Panc1 (cell line): ENCODE results near the gene ABCA7. TPM values are rescaled to one million over a fixed set of nuclear protein-coding genes. Genes with fewer than 3 reads are reported as not detected.
A peak's percentile ranks its signal among the peaks of the same experiment; 100 is the strongest.

Experiments
- ATAC-seq: fragments of 200-7000 bp; cut with Tn5 transposase; 2 replicates; pipeline ENCODE4 v1.9.1; 2020; ENCODE audit warnings: mild to moderate bottlenecking, moderate library complexity
- BruUV-seq: library from RNA; stranded (reverse); fragments of 400-500 nt; replicated peaks from 2 replicates; lab custom pipeline; 2021; lab: Mats Ljungman, UMichigan
- CTCF ChIA-PET: fragments of 300-600 bp; sonication (Branson Sonifier 250); formaldehyde crosslinking; loops from one replicate; lab custom pipeline; 2022; ENCODE audit warnings: antibody characterized with exemption; lab: Charles Lee
- POLR2A ChIA-PET: fragments of 300-600 bp; sonication (Branson Sonifier 250); formaldehyde crosslinking; loops from one replicate; lab custom pipeline; 2022; ENCODE audit warnings: antibody characterized with exemption; lab: Charles Lee
- DNase-seq: peaks from one replicate; pipeline ENCODE4 v3.0.0-alpha.2; 2010; ENCODE audit warnings: low read depth, low spot score
- H3K27ac ChIP-seq: 2 replicates; pipeline ENCODE4 v1.5.1; 2011; ENCODE audit warnings: mild to moderate bottlenecking, low read length, inconsistent platforms
- H3K27me3 ChIP-seq: fragments of 200-500 bp; sonication (Bioruptor generic); 2 replicates; pipeline ENCODE4 v1.6.0; 2014; ENCODE audit warnings: low read length, inconsistent platforms; ENCODE audit not compliant: control insufficient read depth, insufficient read depth
- H3K36me3 ChIP-seq: fragments of 200-500 bp; sonication (Bioruptor generic); 2 replicates; pipeline ENCODE4 v1.5.1; 2014; ENCODE audit warnings: inconsistent platforms, mild to moderate bottlenecking, low read length, moderate library complexity; ENCODE audit not compliant: control insufficient read depth, insufficient read depth
- H3K4me1 ChIP-seq: 2 replicates; pipeline ENCODE4 v1.5.1; 2011; ENCODE audit warnings: inconsistent platforms, mild to moderate bottlenecking, low read length, moderate library complexity; ENCODE audit not compliant: control insufficient read depth, insufficient read depth
- H3K4me3 ChIP-seq, 2 experiments: 2 replicates each; pipeline ENCODE4 v1.5.1; 2011 to 2012; ENCODE audit warnings: low read depth in 2 of 2, low read length in 2 of 2, mild to moderate bottlenecking in 2 of 2, inconsistent platforms in 1 of 2, moderate library complexity in 1 of 2
- H3K9me3 ChIP-seq: fragments of 200-500 bp; sonication (Bioruptor generic); 2 replicates; pipeline ENCODE4 v1.5.1; 2014; ENCODE audit warnings: low read depth, mild to moderate bottlenecking, inconsistent platforms, low read length, moderate library complexity; ENCODE audit not compliant: control insufficient read depth, insufficient read depth
- POLR2AphosphoS5 ChIP-seq: IDR thresholded peaks from 2 replicates; pipeline ENCODE4 v1.6.1; 2012; ENCODE audit warnings: mild to moderate bottlenecking, low read depth, low read length, moderate library complexity
- REST ChIP-seq, 2 experiments: IDR thresholded peaks; 2 replicates each; pipeline ENCODE4 v1.6.1; 2011 to 2012; ENCODE audit warnings: low read depth in 2 of 2, control low read depth in 1 of 2, low read length in 1 of 2, mild to moderate bottlenecking in 1 of 2, moderate library complexity in 1 of 2; ENCODE audit not compliant: insufficient read depth in 1 of 2
- SIN3A ChIP-seq: IDR thresholded peaks from 2 replicates; pipeline ENCODE4 v1.6.1; 2012; ENCODE audit warnings: low read depth, mild to moderate bottlenecking, low read length, moderate library complexity, borderline replicate concordance; ENCODE audit not compliant: insufficient read depth
- TCF7L2 ChIP-seq: IDR thresholded peaks from 2 replicates; pipeline ENCODE4 v1.6.1; 2011; ENCODE audit warnings: mild to moderate bottlenecking, low read depth, low read length, inconsistent platforms
- in situ Hi-C: cut with HindIII; loops from 2 replicates; pipeline ENCODE4 v1.10.0; 2016; ENCODE audit warnings: low sequenced_read_pairs, low pct_unique_long_range_greater_than_20kb
- intact Hi-C: fragments of 100-400 bp; cut with micrococcal nuclease; formaldehyde crosslinking; loops from one replicate; pipeline ENCODE4 v1.10.0; 2022; ENCODE audit not compliant: unreplicated experiment
- total RNA-seq: library from RNA; stranded (reverse); gene quantifications from one replicate; pipeline ENCODE4 v1.2.1, GENCODE V29; 2021; ENCODE audit not compliant: unreplicated experiment
- TF ChIP-seq, protein P1 (sequence below): fragments of 450-650 bp; IDR thresholded peaks from 2 replicates; pipeline ENCODE4 v1.5.1; 2017; ENCODE audit warnings: mild to moderate bottlenecking

ABCA7 gene
- total RNA-seq, 1 experiment from 2014 or later: 47.5 TPM

DNA sequence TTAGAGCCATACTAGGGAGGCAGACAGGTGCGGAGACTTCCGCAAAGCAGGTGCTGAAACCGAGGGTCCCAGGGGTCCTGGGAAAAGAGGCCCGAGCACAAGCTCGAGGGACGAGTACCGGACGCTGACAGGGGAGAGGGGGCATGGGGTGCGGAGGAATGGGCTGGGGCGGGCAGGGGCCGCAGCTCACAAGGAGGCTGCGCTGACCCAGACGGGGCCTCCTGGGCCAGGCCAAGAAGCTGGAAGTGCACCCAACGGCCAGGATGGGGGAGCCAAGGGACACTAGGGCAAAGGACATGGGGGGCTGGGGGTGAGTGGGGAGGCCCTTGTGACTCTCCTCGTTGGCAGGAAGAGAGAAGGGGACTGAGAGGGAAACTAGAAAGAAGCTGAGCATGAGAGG lies 53.4 kb downstream of the ABCA7 start:
- H3K4me1 ChIP-seq: peaks cover 15% of the 10 kb centered on the region
- ATAC-seq: no peak
- H3K9me3 ChIP-seq: no peaks in the 10 kb centered on the region
- in situ Hi-C loops: no loop called here
- TF ChIP-seq POLR2AphosphoS5: no peak
- TF ChIP-seq, protein P1, sequence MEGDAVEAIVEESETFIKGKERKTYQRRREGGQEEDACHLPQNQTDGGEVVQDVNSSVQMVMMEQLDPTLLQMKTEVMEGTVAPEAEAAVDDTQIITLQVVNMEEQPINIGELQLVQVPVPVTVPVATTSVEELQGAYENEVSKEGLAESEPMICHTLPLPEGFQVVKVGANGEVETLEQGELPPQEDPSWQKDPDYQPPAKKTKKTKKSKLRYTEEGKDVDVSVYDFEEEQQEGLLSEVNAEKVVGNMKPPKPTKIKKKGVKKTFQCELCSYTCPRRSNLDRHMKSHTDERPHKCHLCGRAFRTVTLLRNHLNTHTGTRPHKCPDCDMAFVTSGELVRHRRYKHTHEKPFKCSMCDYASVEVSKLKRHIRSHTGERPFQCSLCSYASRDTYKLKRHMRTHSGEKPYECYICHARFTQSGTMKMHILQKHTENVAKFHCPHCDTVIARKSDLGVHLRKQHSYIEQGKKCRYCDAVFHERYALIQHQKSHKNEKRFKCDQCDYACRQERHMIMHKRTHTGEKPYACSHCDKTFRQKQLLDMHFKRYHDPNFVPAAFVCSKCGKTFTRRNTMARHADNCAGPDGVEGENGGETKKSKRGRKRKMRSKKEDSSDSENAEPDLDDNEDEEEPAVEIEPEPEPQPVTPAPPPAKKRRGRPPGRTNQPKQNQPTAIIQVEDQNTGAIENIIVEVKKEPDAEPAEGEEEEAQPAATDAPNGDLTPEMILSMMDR: no peak
- no peak for TF ChIP-seq REST (IDR thresholded peaks at IDR 0.05; ENCODE audit: insufficient read depth in 1 of 2, low read depth in 2 of 2, low read length in 1 of 2)
- no peak for TF ChIP-seq TCF7L2
- TF ChIP-seq SIN3A: no peak
- BruUV-seq: no TSS peak
- peak overlapping the region; percentile 83 to 87 for H3K4me3 ChIP-seq
- ChIA-PET CTCF (no interaction called here), POLR2A (interaction anchor here (0.9 kb wide), 1 partner anchor 10 kb away, joined by 3 read pairs; no protein-coding TSS in a partner anchor)
- H3K27ac ChIP-seq: peak overlapping the region; percentile 87
- DNase-seq: no peak
- no peaks in the 10 kb centered on the region; the same call in none of the 2 replicates for H3K36me3 ChIP-seq
- intact Hi-C loops: no loop called here
- H3K27me3 ChIP-seq: no peaks in the 10 kb centered on the region

GRCh38 chr19:1093811-1094553 lies 54.1 kb downstream of the ABCA7 start:
- CTCF ChIA-PET: interaction anchor here (0.6 kb wide), 1 partner anchor 564 kb away, joined by 6 read pairs; no protein-coding TSS in a partner anchor
- intact Hi-C loops: no loop called here

More at GRCh38 chr19:1093811-1094553, 54.1 kb downstream of the ABCA7 start:
- in situ Hi-C loops: no loop called here
- peaks cover 22% of the 10 kb centered on the region for H3K4me1 ChIP-seq
- H3K36me3 ChIP-seq: no peaks in the 10 kb centered on the region; the same call in none of the 2 replicates
- POLR2A ChIA-PET: interaction anchor here (0.9 kb wide), 1 partner anchor 9 kb away, joined by 3 read pairs; no protein-coding TSS in a partner anchor
- H3K4me3 ChIP-seq: peak overlapping the region; percentile 83 to 87
- H3K9me3 ChIP-seq: no peaks in the 10 kb centered on the region
- no peak; the same call in 1 of the 2 replicates for ATAC-seq
- H3K27ac ChIP-seq: peak overlapping the region; percentile 87
- TF ChIP-seq REST (IDR thresholded peaks at IDR 0.05; ENCODE audit: insufficient read depth in 1 of 2, low read depth in 2 of 2, low read length in 1 of 2) (no peak), TCF7L2 (no peak), SIN3A (no peak; the same call in 1 of the 2 replicates), POLR2AphosphoS5 (no peak)
- TF ChIP-seq, protein P1: no peak
- no peaks in the 10 kb centered on the region for H3K27me3 ChIP-seq
- no peak for DNase-seq
- BruUV-seq: no TSS peak
